Activated T-cell treated with anti-CD3 and anti-CD28 coated beads, Interleukin-2, amount 50 U/mL, for 24 hours (primary cell): ENCODE results near the gene CCT2.

Experiments used
- DNase-seq: peaks from one replicate; pipeline ENCODE4 v3.0.0-alpha.2; 2020
- H3K27ac Mint-ChIP-seq: 2 replicates; pipeline ENCODE4 v1.8.0; 2020; ENCODE audit warnings: mild to moderate bottlenecking, mixed read lengths
- H3K27me3 Mint-ChIP-seq: 2 replicates; pipeline ENCODE4 v1.8.0; 2020; ENCODE audit warnings: mixed read lengths
- H3K36me3 Mint-ChIP-seq: 2 replicates; pipeline ENCODE4 v1.8.0; 2020; ENCODE audit warnings: low read depth, mixed read lengths
- H3K4me1 Mint-ChIP-seq: 2 replicates; pipeline ENCODE4 v1.8.0; 2020; ENCODE audit warnings: low read depth, mixed read lengths
- H3K4me3 Mint-ChIP-seq: 2 replicates; pipeline ENCODE4 v1.8.0; 2020; ENCODE audit warnings: mild to moderate bottlenecking, moderate library complexity, mixed read lengths
- H3K9me3 Mint-ChIP-seq: 2 replicates; pipeline ENCODE4 v1.8.0; 2020; ENCODE audit warnings: mixed read lengths

CCT2 gene

DNA sequence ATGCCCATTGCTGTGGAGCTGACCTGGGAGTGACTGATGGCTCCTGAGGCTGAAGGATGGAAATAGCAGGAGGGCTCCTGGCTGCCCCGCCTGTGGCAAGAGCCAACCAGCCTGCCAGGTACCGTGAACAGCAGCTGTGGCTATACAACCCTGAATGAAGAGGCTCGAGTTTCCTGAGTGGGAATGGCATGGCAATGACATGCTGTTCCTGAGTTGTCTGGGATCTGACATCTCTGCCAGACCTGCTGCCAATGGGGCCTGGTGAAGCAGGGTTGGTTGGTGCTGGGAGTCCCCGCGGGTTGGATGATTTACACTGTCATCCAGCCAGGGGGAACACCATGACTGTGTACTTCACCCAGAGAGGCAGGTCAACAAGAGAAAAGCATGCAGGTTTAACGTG, 57.3 kb downstream of the CCT2 start:
- Mint-ChIP-seq H3K27me3 (peaks cover 5% of the 10 kb centered on the region), H3K36me3 (no peaks in the 10 kb centered on the region), H3K9me3 (no peaks in the 10 kb centered on the region), H3K27ac (no peak overlapping the region), H3K4me3 (no peak overlapping the region), H3K4me1 (peaks cover 1% of the 10 kb centered on the region)
- no peak for DNase-seq

- Mint-ChIP-seq H3K4me1 (peaks cover under 1% of the 10 kb centered on the region), H3K27me3 (peaks cover 15% of the 10 kb centered on the region), H3K9me3 (no peaks in the 10 kb centered on the region), H3K36me3 (no peaks in the 10 kb centered on the region), H3K4me3 (no peak overlapping the region), H3K27ac (no peak overlapping the region)
- DNase-seq, result no peak
Observed at GRCh38 chr12:69644511-69644910, 59.3 kb downstream of the CCT2 start.

- Mint-ChIP-seq H3K36me3 (no peaks in the 10 kb centered on the region), H3K27ac (no peak overlapping the region), H3K9me3 (no peaks in the 10 kb centered on the region), H3K4me3 (no peak overlapping the region), H3K4me1 (no peaks in the 10 kb centered on the region), H3K27me3 (peaks cover 15% of the 10 kb centered on the region)
- DNase-seq, result no peak
Observed at GRCh38 chr12:69645031-69645430, 59.8 kb downstream of the CCT2 start.

GRCh38 chr12:69647178-69647577, 61.9 kb downstream of the CCT2 start:
- no peaks in the 10 kb centered on the region for H3K9me3 Mint-ChIP-seq
- peaks cover 15% of the 10 kb centered on the region for H3K27me3 Mint-ChIP-seq
- H3K4me1 Mint-ChIP-seq, result no peaks in the 10 kb centered on the region
- DNase-seq, result no peak
- no peak overlapping the region for H3K4me3 Mint-ChIP-seq
- H3K27ac Mint-ChIP-seq, result no peak overlapping the region
- H3K36me3 Mint-ChIP-seq, result no peaks in the 10 kb centered on the region

- no peaks in the 10 kb centered on the region for H3K9me3 Mint-ChIP-seq
- DNase-seq, result no peak
- H3K27ac Mint-ChIP-seq, result no peak overlapping the region
- H3K36me3 Mint-ChIP-seq, result no peaks in the 10 kb centered on the region
- no peak overlapping the region for H3K4me3 Mint-ChIP-seq
- peaks cover 15% of the 10 kb centered on the region for H3K27me3 Mint-ChIP-seq
- H3K4me1 Mint-ChIP-seq, result no peaks in the 10 kb centered on the region
Observed at GRCh38 chr12:69648476-69648875, 63.2 kb downstream of the CCT2 start.

GRCh38 chr12:69649529-69649928, 64.3 kb downstream of the CCT2 start:
- no peaks in the 10 kb centered on the region for H3K4me1 Mint-ChIP-seq

More at GRCh38 chr12:69649529-69649928, 64.3 kb downstream of the CCT2 start:
- Mint-ChIP-seq H3K9me3 (no peaks in the 10 kb centered on the region), H3K27ac (no peak overlapping the region), H3K27me3 (peaks cover 15% of the 10 kb centered on the region), H3K4me3 (no peak overlapping the region), H3K36me3 (no peaks in the 10 kb centered on the region)
- DNase-seq, result no peak
